Bronchial epithelial cell (primary cell): ENCODE data around the gene MAP1B. TPM values are rescaled to one million over a fixed set of nuclear protein-coding genes. Genes with fewer than 3 reads are reported as not detected.
A peak's percentile ranks its signal among the peaks of the same experiment; 100 is the strongest.

Experiments
- DNase-seq: peaks from one replicate; pipeline ENCODE4 v3.0.0-alpha.2; 2010; ENCODE audit warnings: low read depth
- FAIRE-seq: peaks from 2 replicates; lab custom pipeline; 2011; peaks lifted over from hg19 to GRCh38; lab: Jason Lieb, UNC
- H3K27me3 ChIP-seq: 2 replicates; pipeline ENCODE4 v1.5.1; 2011; ENCODE audit warnings: low read length; ENCODE audit not compliant: control insufficient read depth, insufficient read depth
- H3K36me3 ChIP-seq: 2 replicates; pipeline ENCODE4 v1.5.1; 2011; ENCODE audit warnings: low read length; ENCODE audit not compliant: control insufficient read depth, insufficient read depth
- H3K4me3 ChIP-seq: 2 replicates; pipeline ENCODE4 v1.5.1; 2011; ENCODE audit warnings: mild to moderate bottlenecking, low read depth, low read length, control low read depth
- CTCF ChIP-seq: IDR thresholded peaks from 2 replicates; pipeline ENCODE4 v1.5.1; 2011; ENCODE audit warnings: mild to moderate bottlenecking, moderate library complexity, low read length, control low read depth, inconsistent platforms; ENCODE audit not compliant: insufficient read depth, severe bottlenecking
- total RNA-seq: library from RNA; depleted of rRNA; stranded (reverse); fragments of >200 nt; gene quantifications from 2 replicates; pipeline ENCODE4 v1.2.1, GENCODE V29; 2014

Gene MAP1B
- total RNA-seq, 1 donor from 2014 or later = 5.8 TPM

GRCh38 chr5:72248410-72248981 is 141.2 kb downstream of the MAP1B start:
- no peak for TF ChIP-seq CTCF
- Histone ChIP-seq H3K4me3 (no peak overlapping the region), H3K27me3 (no peaks in the 10 kb centered on the region), H3K36me3 (peaks cover 1% of the 10 kb centered on the region)
- FAIRE-seq (no peak), DNase-seq (peak; percentile 82)

DNA sequence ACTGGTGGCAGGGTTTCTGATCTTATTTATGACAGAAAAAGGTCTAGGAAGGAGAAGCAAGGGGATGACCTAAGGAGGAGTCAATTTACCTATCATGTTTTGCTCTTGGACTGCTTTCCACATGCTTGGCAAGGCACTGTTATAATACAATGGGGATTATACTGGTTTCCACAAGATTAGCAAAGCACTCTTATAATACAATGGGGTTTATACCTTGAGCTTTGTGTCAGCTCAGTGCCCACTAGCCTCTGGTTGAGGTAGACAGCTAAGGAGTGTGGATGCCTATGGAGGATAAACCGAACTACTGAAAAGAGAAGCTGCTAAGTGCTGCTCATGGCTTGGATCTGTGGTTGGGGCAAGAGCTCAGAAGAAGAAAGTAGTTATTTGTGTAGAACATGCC is 144.1 kb downstream of the MAP1B start:
- DNase-seq = no peak
- Histone ChIP-seq H3K27me3 (no peaks in the 10 kb centered on the region), H3K36me3 (peaks cover 1% of the 10 kb centered on the region), H3K4me3 (no peak overlapping the region)
- FAIRE-seq = no peak
- no peak for TF ChIP-seq CTCF

DNA sequence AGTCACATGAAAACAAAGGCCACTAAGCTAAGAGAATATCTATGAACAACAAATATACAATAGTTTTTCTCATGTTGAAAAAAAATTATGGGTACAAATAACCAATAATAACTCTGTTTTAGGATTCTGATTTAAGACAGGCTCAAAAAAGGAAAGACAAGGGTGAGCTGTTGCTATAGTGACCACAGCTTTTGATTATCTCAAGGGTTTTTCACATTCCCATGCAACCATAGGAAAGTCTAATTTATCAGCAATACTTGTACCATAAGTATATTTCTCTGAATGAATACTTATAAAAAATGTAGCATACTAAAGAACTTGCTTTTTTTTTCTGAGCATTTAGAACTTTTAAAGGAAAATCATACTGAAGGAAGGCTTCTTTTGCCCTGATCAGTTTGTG is 144.7 kb downstream of the MAP1B start:
- TF ChIP-seq CTCF = no peak
- no peak for FAIRE-seq
- no peak overlapping the region for H3K4me3 ChIP-seq
- H3K36me3 ChIP-seq = peaks cover 1% of the 10 kb centered on the region
- no peak for DNase-seq
- no peaks in the 10 kb centered on the region for H3K27me3 ChIP-seq

DNA sequence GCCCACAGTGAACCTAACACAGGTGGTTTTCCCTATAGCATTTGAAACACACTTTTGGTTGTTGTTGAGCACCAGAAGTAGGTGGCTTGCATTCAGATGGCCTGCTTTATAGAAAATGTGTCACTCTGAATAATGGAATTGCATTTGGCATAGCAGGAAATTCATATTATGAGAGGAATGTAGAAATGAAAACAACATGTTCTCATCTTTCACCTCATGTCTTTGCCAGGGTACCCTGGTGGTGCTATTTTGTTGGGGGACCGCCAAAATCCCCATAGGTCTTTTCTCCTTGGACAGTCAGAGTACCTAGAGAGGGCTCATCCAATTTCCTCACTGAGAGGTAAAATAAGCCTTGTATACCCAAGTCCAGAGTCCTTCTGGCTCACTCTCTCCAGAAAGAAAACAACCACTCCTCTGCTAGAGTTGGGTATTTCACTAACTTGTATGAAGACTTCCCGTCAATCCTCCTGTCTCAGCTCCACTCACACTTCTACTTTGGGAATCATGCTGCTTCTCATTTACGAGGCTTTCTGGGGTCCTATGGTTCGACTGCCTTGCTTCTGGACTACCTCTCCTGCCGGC is 145.4 kb downstream of the MAP1B start:
- TF ChIP-seq CTCF = no peak
- FAIRE-seq (no peak), DNase-seq (no peak)
- H3K27me3 ChIP-seq = no peaks in the 10 kb centered on the region
- H3K36me3 ChIP-seq = peaks cover 1% of the 10 kb centered on the region
- H3K4me3 ChIP-seq = no peak overlapping the region

GRCh38 chr5:72255237-72255636 is 148.0 kb downstream of the MAP1B start:
- no peak for TF ChIP-seq CTCF
- FAIRE-seq = no peak
- peaks cover 1% of the 10 kb centered on the region for H3K36me3 ChIP-seq

DNA sequence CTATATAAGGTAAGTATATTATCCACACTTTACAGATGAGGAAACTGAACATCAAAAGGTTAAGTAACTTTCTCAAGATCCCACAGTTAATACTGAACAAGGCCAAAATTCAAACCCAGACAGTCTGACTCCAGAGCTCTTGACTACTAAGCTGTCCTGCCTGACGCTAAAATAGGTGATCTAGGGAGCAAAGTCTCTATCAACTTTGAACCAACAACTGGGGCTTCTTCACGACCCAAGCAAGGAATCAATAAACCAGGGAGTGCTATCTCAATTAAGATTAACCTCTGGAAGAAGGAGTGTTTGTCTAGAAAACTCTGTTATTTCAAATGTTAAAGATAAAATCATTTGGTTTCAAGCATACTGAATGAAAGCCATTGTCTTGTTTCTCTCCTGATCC is 148.4 kb downstream of the MAP1B start:
- FAIRE-seq (no peak), DNase-seq (no peak)
- no peak overlapping the region for H3K4me3 ChIP-seq
- peaks cover 1% of the 10 kb centered on the region for H3K36me3 ChIP-seq
- no peaks in the 10 kb centered on the region for H3K27me3 ChIP-seq
- TF ChIP-seq CTCF = no peak

More at GRCh38 chr5:72255237-72255636, 148.0 kb downstream of the MAP1B start:
- Histone ChIP-seq H3K27me3 (no peaks in the 10 kb centered on the region), H3K4me3 (no peak overlapping the region)
- DNase-seq = peak; percentile 15
